ENCODE data around the gene NAV2.

DNA sequence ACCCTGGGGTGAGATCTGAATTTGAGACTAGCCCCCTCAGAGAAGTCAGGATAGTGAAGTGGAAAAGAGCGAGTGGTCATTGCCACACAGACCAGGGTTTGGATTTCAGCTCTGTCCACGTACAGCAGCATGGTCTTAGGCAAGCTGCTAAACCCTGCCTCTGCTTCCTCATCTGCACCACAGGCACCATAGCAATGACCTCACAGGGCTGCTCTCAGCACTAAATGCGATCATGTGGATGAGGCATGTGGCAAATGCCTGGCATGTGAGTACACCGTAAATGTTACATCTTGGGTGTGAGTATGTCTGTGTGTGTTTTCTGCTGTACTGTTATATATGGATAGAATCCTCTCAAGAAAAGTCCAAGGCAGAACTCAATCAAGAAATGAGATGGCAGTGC is 15.8 kb downstream of the NAV2 start:
- TF ChIP-seq, protein P1, sequence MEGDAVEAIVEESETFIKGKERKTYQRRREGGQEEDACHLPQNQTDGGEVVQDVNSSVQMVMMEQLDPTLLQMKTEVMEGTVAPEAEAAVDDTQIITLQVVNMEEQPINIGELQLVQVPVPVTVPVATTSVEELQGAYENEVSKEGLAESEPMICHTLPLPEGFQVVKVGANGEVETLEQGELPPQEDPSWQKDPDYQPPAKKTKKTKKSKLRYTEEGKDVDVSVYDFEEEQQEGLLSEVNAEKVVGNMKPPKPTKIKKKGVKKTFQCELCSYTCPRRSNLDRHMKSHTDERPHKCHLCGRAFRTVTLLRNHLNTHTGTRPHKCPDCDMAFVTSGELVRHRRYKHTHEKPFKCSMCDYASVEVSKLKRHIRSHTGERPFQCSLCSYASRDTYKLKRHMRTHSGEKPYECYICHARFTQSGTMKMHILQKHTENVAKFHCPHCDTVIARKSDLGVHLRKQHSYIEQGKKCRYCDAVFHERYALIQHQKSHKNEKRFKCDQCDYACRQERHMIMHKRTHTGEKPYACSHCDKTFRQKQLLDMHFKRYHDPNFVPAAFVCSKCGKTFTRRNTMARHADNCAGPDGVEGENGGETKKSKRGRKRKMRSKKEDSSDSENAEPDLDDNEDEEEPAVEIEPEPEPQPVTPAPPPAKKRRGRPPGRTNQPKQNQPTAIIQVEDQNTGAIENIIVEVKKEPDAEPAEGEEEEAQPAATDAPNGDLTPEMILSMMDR (IDR thresholded peaks at IDR 0.05) = no peak
- TF ChIP-seq POLR2A (IDR thresholded peaks at IDR 0.05) = no peak

Measured in testis (tissue), 2 donors.